Cardiac muscle cell (in vitro differentiated cells and primary cell): Measurements from ENCODE around the gene SHOC2. TPM values are rescaled to one million over a fixed set of nuclear protein-coding genes. Genes with fewer than 3 reads are reported as not detected.
A peak's percentile ranks its signal among the peaks of the same experiment; 100 is the strongest.

Source experiments
- DNase-seq, 2 donors: peaks; one replicate each; pipeline versions ENCODE4 v3.0.0 to v3.0.0-alpha.2; 2010 to 2017; ENCODE audit warnings: low read depth in 1 of 2, low spot score in 1 of 2
- H3K27ac ChIP-seq: fragments of 200-600 bp; sonication (generic); 2 replicates; pipeline ENCODE4 v1.5.1; 2016
- H3K27me3 ChIP-seq: fragments of 200-600 bp; sonication (generic); 2 replicates; pipeline ENCODE4 v1.6.0; 2016; ENCODE audit warnings: control low read depth
- H3K36me3 ChIP-seq: fragments of 200-600 bp; sonication (generic); 2 replicates; pipeline ENCODE4 v1.5.1; 2016; ENCODE audit warnings: control low read depth
- H3K4me1 ChIP-seq: fragments of 200-600 bp; sonication (generic); 2 replicates; pipeline ENCODE4 v1.8.1; 2017; ENCODE audit warnings: low read depth, mild to moderate bottlenecking, mixed run types
- H3K4me3 ChIP-seq: fragments of 200-600 bp; sonication (generic); 2 replicates; pipeline ENCODE4 v1.5.1; 2016; ENCODE audit warnings: mild to moderate bottlenecking
- H3K9me3 ChIP-seq: fragments of 200-600 bp; sonication (generic); 2 replicates; pipeline ENCODE4 v1.5.1; 2017; ENCODE audit warnings: low read depth, mild to moderate bottlenecking, control low read depth
- polyA plus RNA-seq: library from polyadenylated mRNA; unstranded; fragments of >200 nt; fragmentation: Nextera tagmentation; extraction: Ambion mirVana; gene quantifications from 2 replicates; pipeline ENCODE4 v1.2.1, GENCODE V29; 2016
- total RNA-seq: library from RNA; depleted of rRNA; stranded (reverse); fragments of >200 nt; gene quantifications from 2 replicates; pipeline ENCODE4 v1.2.3, GENCODE V29; 2016
- TF ChIP-seq, protein P1 (sequence below): IDR thresholded peaks from 2 replicates; pipeline ENCODE4 v1.5.1; 2012; ENCODE audit warnings: low read depth, mild to moderate bottlenecking, low read length

The SHOC2 gene
- total and polyA plus RNA-seq, 2 experiments from 2014 or later, result 31.0 to 31.3 TPM

DNA sequence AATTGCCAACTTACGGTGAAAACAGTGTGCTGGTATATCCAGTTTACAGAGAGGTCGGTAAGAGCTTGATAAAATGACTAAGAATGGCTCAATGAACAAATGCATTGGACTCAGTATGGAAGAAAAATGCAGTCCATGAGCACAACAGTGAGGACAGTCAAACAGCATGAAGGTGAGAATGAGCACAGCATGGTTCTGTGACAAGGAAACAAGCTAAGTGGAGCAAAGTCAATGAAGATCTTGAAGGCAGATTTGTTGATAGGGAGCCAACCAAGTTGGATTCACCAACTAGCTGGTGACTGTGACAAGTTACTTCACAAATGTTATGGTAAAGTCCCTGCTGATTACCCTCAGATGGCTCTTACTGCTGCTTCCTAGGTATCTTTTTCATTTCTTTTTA is 75.9 kb downstream of the SHOC2 start:
- H3K4me3 ChIP-seq, result no peak overlapping the region
- no peak for DNase-seq
- no peaks in the 10 kb centered on the region for H3K36me3 ChIP-seq
- H3K27ac ChIP-seq, result no peak overlapping the region
- H3K9me3 ChIP-seq, result no peaks in the 10 kb centered on the region
- no peaks in the 10 kb centered on the region for H3K4me1 ChIP-seq
- TF ChIP-seq, protein P1, sequence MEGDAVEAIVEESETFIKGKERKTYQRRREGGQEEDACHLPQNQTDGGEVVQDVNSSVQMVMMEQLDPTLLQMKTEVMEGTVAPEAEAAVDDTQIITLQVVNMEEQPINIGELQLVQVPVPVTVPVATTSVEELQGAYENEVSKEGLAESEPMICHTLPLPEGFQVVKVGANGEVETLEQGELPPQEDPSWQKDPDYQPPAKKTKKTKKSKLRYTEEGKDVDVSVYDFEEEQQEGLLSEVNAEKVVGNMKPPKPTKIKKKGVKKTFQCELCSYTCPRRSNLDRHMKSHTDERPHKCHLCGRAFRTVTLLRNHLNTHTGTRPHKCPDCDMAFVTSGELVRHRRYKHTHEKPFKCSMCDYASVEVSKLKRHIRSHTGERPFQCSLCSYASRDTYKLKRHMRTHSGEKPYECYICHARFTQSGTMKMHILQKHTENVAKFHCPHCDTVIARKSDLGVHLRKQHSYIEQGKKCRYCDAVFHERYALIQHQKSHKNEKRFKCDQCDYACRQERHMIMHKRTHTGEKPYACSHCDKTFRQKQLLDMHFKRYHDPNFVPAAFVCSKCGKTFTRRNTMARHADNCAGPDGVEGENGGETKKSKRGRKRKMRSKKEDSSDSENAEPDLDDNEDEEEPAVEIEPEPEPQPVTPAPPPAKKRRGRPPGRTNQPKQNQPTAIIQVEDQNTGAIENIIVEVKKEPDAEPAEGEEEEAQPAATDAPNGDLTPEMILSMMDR, result no peak
- no peaks in the 10 kb centered on the region for H3K27me3 ChIP-seq

DNA sequence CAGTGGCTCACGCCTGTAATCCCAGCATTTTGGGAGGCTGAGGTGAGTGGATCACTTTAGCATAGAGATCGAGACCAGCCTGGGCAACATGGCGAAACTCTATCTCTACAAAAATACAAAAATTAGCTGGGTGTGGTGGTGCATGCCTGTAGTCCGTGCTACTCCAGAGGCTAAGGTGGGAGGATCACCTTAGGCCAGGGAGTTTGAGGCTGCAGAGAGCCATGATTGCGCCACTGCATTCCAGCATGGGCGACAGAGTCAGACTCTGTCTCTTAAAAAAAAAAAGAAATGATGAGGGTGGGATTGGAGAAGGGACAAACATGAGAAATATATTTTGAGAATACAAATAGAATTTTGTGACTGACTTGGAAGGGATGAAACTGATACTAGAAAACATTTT is 76.9 kb downstream of the SHOC2 start:
- no peaks in the 10 kb centered on the region for H3K9me3 ChIP-seq
- H3K27me3 ChIP-seq, result no peaks in the 10 kb centered on the region
- no peak overlapping the region for H3K27ac ChIP-seq
- H3K36me3 ChIP-seq, result no peaks in the 10 kb centered on the region
- no peak for DNase-seq
- TF ChIP-seq, protein P1, result no peak
- H3K4me1 ChIP-seq, result no peaks in the 10 kb centered on the region
- no peak overlapping the region for H3K4me3 ChIP-seq

DNA sequence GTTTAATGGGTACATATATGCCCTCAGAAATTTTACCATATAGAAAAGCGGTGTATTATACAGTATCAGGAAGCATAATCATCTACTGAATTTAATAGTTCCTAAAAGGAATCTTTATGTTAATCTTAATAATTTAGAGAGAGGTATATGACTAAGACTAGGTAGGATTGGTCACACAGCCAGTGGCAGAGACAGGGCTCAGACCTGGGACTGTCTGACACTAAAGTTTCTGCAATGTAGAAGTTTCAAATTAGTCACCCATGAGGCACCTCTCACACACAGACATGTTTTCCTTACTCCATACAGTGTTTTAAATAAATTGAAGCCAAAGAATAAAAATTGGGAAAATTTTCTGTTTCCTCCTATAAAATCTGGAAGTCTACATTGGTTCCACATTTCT is 84.6 kb downstream of the SHOC2 start:
- TF ChIP-seq, protein P1, result no peak
- H3K36me3 ChIP-seq, result peaks cover 13% of the 10 kb centered on the region
- H3K4me1 ChIP-seq, result no peaks in the 10 kb centered on the region
- no peaks in the 10 kb centered on the region for H3K27me3 ChIP-seq
- H3K27ac ChIP-seq, result peak overlapping the region; percentile 1
- H3K4me3 ChIP-seq, result no peak overlapping the region
- no peak for DNase-seq
- H3K9me3 ChIP-seq, result no peaks in the 10 kb centered on the region

DNA sequence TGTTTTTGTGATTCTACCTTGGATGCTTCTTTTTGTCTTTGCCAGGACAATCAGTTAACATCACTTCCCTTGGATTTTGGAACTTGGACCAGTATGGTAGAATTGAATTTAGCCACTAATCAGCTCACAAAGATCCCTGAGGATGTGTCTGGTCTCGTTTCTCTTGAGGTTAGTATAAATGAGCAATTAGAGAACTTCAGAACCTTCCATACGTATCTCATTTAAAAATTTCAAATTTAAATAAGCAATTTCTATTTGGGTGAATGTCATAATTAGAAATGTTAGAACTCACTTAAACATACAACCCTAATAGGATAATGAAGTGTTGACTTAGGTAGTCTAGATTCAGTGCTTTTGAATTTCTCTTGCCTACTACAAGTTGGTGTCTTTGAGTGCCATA is 88.1 kb downstream of the SHOC2 start:
- Histone ChIP-seq H3K4me3 (no peak overlapping the region), H3K27ac (no peak overlapping the region), H3K36me3 (peaks cover 40% of the 10 kb centered on the region), H3K4me1 (no peaks in the 10 kb centered on the region), H3K9me3 (no peaks in the 10 kb centered on the region), H3K27me3 (no peaks in the 10 kb centered on the region)
- TF ChIP-seq, protein P1, result no peak
- no peak for DNase-seq

DNA sequence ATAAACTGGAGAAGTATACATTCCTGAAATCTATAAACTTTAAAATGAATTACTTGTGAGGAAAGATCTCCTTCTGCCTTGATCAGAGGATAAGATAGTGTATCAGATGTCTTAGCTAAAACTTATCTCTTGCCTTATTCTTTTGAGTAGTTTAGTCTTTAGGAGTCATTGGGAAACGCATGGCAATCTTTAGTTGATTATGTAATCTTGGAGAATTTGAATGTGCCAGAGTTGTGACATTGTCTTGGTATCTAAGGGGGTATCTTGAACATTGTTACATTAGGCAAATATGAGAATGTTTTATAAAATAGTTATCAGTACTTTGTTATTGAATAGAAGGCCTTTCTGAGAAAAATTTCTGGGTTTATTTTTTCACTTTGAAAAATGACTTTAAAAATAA is 95.8 kb downstream of the SHOC2 start:
- H3K36me3 ChIP-seq, result peaks cover 30% of the 10 kb centered on the region
- H3K4me1 ChIP-seq, result no peaks in the 10 kb centered on the region

More for the DNA sequence above, 95.8 kb downstream of the SHOC2 start:
- TF ChIP-seq, protein P1, result no peak
- no peak for DNase-seq
- H3K4me3 ChIP-seq, result no peak overlapping the region
- H3K27ac ChIP-seq, result no peak overlapping the region
- no peaks in the 10 kb centered on the region for H3K27me3 ChIP-seq
- no peaks in the 10 kb centered on the region for H3K9me3 ChIP-seq
